ENCODE data around the gene PRRG1.

DNA sequence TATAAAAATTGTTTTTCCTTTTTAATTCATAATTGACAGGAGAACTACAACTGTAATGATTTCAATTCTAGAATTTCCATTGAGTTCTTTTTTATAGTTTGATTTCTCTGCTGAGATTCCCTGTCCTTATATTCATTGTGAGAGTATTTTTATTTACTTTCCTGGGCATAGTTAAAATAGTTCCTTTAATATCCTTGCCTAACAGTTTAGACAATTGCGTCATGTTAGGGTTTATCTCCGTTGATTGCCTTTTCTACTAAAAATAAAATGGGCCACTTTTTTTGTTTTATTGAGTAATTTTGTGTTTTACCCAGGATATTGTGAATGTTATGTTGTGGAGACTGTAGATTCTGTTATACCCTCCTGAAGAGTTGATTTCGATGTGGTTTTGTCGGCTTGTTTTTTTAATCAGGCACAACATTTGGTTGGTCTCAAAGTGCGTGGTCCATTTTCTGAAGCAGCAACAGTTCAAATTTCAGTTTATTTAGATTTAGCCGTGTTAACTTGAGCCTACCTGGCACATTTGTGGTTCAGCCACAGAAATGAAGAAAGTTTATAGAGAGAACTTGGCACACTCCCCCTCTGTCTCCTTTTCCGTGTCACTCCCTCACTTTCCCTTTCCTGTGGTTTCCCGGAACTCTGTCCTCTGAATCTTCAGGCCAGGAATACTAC is 16.0 kb upstream of the PRRG1 start:
- TF ChIP-seq, protein P1, sequence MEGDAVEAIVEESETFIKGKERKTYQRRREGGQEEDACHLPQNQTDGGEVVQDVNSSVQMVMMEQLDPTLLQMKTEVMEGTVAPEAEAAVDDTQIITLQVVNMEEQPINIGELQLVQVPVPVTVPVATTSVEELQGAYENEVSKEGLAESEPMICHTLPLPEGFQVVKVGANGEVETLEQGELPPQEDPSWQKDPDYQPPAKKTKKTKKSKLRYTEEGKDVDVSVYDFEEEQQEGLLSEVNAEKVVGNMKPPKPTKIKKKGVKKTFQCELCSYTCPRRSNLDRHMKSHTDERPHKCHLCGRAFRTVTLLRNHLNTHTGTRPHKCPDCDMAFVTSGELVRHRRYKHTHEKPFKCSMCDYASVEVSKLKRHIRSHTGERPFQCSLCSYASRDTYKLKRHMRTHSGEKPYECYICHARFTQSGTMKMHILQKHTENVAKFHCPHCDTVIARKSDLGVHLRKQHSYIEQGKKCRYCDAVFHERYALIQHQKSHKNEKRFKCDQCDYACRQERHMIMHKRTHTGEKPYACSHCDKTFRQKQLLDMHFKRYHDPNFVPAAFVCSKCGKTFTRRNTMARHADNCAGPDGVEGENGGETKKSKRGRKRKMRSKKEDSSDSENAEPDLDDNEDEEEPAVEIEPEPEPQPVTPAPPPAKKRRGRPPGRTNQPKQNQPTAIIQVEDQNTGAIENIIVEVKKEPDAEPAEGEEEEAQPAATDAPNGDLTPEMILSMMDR (IDR thresholded peaks at IDR 0.05), result no peak
- TF ChIP-seq POLR2AphosphoS5 (IDR thresholded peaks at IDR 0.05; ENCODE audit: low read depth, low read length) (no peak), TCF7L2 (IDR thresholded peaks at IDR 0.05; ENCODE audit: low read depth, low read length) (no peak)
- TF ChIP-seq, protein P2, sequence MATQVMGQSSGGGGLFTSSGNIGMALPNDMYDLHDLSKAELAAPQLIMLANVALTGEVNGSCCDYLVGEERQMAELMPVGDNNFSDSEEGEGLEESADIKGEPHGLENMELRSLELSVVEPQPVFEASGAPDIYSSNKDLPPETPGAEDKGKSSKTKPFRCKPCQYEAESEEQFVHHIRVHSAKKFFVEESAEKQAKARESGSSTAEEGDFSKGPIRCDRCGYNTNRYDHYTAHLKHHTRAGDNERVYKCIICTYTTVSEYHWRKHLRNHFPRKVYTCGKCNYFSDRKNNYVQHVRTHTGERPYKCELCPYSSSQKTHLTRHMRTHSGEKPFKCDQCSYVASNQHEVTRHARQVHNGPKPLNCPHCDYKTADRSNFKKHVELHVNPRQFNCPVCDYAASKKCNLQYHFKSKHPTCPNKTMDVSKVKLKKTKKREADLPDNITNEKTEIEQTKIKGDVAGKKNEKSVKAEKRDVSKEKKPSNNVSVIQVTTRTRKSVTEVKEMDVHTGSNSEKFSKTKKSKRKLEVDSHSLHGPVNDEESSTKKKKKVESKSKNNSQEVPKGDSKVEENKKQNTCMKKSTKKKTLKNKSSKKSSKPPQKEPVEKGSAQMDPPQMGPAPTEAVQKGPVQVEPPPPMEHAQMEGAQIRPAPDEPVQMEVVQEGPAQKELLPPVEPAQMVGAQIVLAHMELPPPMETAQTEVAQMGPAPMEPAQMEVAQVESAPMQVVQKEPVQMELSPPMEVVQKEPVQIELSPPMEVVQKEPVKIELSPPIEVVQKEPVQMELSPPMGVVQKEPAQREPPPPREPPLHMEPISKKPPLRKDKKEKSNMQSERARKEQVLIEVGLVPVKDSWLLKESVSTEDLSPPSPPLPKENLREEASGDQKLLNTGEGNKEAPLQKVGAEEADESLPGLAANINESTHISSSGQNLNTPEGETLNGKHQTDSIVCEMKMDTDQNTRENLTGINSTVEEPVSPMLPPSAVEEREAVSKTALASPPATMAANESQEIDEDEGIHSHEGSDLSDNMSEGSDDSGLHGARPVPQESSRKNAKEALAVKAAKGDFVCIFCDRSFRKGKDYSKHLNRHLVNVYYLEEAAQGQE (IDR thresholded peaks at IDR 0.05; ENCODE audit: insufficient read depth in 1 of 2, low read depth in 2 of 2, low read length in 1 of 2), result no peak
